PC-9 (cell line): ENCODE measurements around the gene TSPAN17. TPM values are rescaled to one million over a fixed set of nuclear protein-coding genes. Genes with fewer than 3 reads are reported as not detected.

Experiments
- BruUV-seq: library from RNA; stranded (reverse); fragments of 400-500 nt; replicated peaks from 2 replicates; lab custom pipeline; 2021; lab: Mats Ljungman, UMichigan
- CTCF ChIA-PET: fragments of 300-600 bp; sonication (Branson Sonifier 250); formaldehyde crosslinking; loops from one replicate; lab custom pipeline; 2022; ENCODE audit warnings: antibody characterized with exemption; lab: Charles Lee
- POLR2A ChIA-PET: fragments of 300-600 bp; sonication (Branson Sonifier 250); formaldehyde crosslinking; loops from one replicate; lab custom pipeline; 2022; ENCODE audit warnings: antibody characterized with exemption; ENCODE audit not compliant: unreplicated experiment; lab: Charles Lee
- DNase-seq, 2 experiments: peaks; one replicate each; pipeline versions ENCODE4 v3.0.0 to v3.0.0-alpha.2; 2015 to 2022; ENCODE audit warnings: mixed read lengths in 1 of 2
- H2AFZ ChIP-seq: fragments of 200-600 bp; sonication (generic); 2 replicates; pipeline ENCODE4 v1.8.1; 2017; ENCODE audit warnings: antibody characterized with exemption
- H3F3A ChIP-seq: fragments of 200-600 bp; sonication (generic); 2 replicates; pipeline ENCODE4 v1.8.1; 2017; ENCODE audit warnings: antibody characterized with exemption, mild to moderate bottlenecking, low read depth; ENCODE audit not compliant: insufficient read depth
- H3K27ac ChIP-seq: fragments of 200-600 bp; sonication (generic); 2 replicates; pipeline ENCODE4 v1.6.1; 2016; ENCODE audit warnings: mixed run types
- H3K27me3 ChIP-seq: fragments of 200-600 bp; sonication (generic); 2 replicates; pipeline ENCODE4 v1.6.1; 2016; ENCODE audit warnings: low read depth, mixed run types; ENCODE audit not compliant: insufficient read depth
- H3K36me3 ChIP-seq: fragments of 200-600 bp; sonication (generic); 2 replicates; pipeline ENCODE4 v1.6.1; 2016; ENCODE audit warnings: low read depth, mixed run types
- H3K4me1 ChIP-seq: fragments of 200-600 bp; sonication (generic); replicated peaks from 2 replicates; pipeline ENCODE4 v1.6.1; 2016; ENCODE audit warnings: mixed run types; ENCODE audit not compliant: insufficient read depth
- H3K4me2 ChIP-seq: fragments of 200-600 bp; sonication (generic); 2 replicates; pipeline ENCODE4 v1.6.1; 2017; ENCODE audit warnings: mixed run types
- H3K4me3 ChIP-seq: fragments of 200-600 bp; sonication (generic); 2 replicates; pipeline ENCODE4 v1.6.1; 2016; ENCODE audit warnings: mixed run types
- H3K79me2 ChIP-seq: fragments of 200-600 bp; sonication (generic); 2 replicates; pipeline ENCODE4 v1.6.1; 2017; ENCODE audit warnings: low read depth, mixed run types
- H3K9me2 ChIP-seq: fragments of 200-600 bp; sonication (generic); 2 replicates; pipeline ENCODE4 v1.8.1; 2017; ENCODE audit warnings: mild to moderate bottlenecking; ENCODE audit not compliant: insufficient read depth
- H3K9me3 ChIP-seq: fragments of 200-600 bp; sonication (generic); 2 replicates; pipeline ENCODE4 v1.8.1; 2016; ENCODE audit warnings: low read depth; ENCODE audit not compliant: insufficient read depth
- H4K20me1 ChIP-seq: fragments of 200-600 bp; sonication (generic); 2 replicates; pipeline ENCODE4 v1.8.1; 2017; ENCODE audit not compliant: insufficient read depth
- CTCF ChIP-seq: fragments of 200-600 bp; sonication (generic); conservative IDR thresholded peaks from 2 replicates; pipeline ENCODE4 v1.6.1; 2017; ENCODE audit warnings: mixed run types, antibody characterized with exemption, mild to moderate bottlenecking, moderate library complexity
- EZH2 ChIP-seq: fragments of 200-600 bp; sonication (generic); IDR thresholded peaks from 2 replicates; pipeline ENCODE4 v1.8.0; 2017; ENCODE audit warnings: antibody characterized with exemption, low read depth
- intact Hi-C: fragments of 100-400 bp; cut with micrococcal nuclease; formaldehyde crosslinking; loops from one replicate; pipeline ENCODE4 v1.10.0; 2022; ENCODE audit not compliant: unreplicated experiment
- total RNA-seq: library from RNA; stranded (reverse); gene quantifications from 2 replicates; pipeline ENCODE4 v1.2.3, GENCODE V29; 2021

The TSPAN17 gene
- total RNA-seq, 1 experiment from 2014 or later, result 81.1 TPM

GRCh38 chr5:176651472-176651980 lies 4.2 kb downstream of the TSPAN17 start:
- no TSS peak for BruUV-seq
- Histone ChIP-seq H3K27me3 (no peaks in the 10 kb centered on the region), H3K4me2 (no peak overlapping the region), H3K9me2 (no peaks in the 10 kb centered on the region), H3F3A (no peaks in the 10 kb centered on the region; the same call in 1 of the 2 replicates), H3K36me3 (no peaks in the 10 kb centered on the region), H3K4me1 (peaks cover 11% of the 10 kb centered on the region), H4K20me1 (peaks cover 20% of the 10 kb centered on the region; the same call in 1 of the 2 replicates), H3K4me3 (no peak overlapping the region), H3K9me3 (no peaks in the 10 kb centered on the region), H3K79me2 (peaks cover 34% of the 10 kb centered on the region), H3K27ac (no peak overlapping the region), H2AFZ (no peak overlapping the region)
- DNase-seq, result no peak
- intact Hi-C loops, result no loop called here
- ChIA-PET CTCF (interaction anchor here (0.6 kb wide), 1 partner anchor 184 kb away, joined by 5 read pairs; no protein-coding TSS in a partner anchor), POLR2A (no interaction called here)
- no peak for TF ChIP-seq CTCF
- TF ChIP-seq EZH2, result no peak

GRCh38 chr5:176652136-176652535 lies 4.9 kb downstream of the TSPAN17 start:
- intact Hi-C loops, result no loop called here
- peaks cover 11% of the 10 kb centered on the region for H3K4me1 ChIP-seq
- no peak overlapping the region for H3K27ac ChIP-seq
- BruUV-seq, result no TSS peak
- H3K79me2 ChIP-seq, result peaks cover 34% of the 10 kb centered on the region
- H3K4me2 ChIP-seq, result no peak overlapping the region
- H4K20me1 ChIP-seq, result peaks cover 20% of the 10 kb centered on the region; the same call in 1 of the 2 replicates
- POLR2A ChIA-PET, result no interaction called here
- H3K36me3 ChIP-seq, result no peaks in the 10 kb centered on the region
- no peaks in the 10 kb centered on the region; the same call in 1 of the 2 replicates for H3F3A ChIP-seq
- H3K9me3 ChIP-seq, result no peaks in the 10 kb centered on the region
- no peaks in the 10 kb centered on the region for H3K27me3 ChIP-seq
- CTCF ChIA-PET, result no interaction called here
- TF ChIP-seq CTCF (no peak), EZH2 (no peak)
- H2AFZ ChIP-seq, result no peak overlapping the region
- no peaks in the 10 kb centered on the region for H3K9me2 ChIP-seq
- DNase-seq, result no peak
- no peak overlapping the region for H3K4me3 ChIP-seq

GRCh38 chr5:176653401-176654385 lies 6.4 kb downstream of the TSPAN17 start:
- no peaks in the 10 kb centered on the region for H3K9me3 ChIP-seq
- no peak overlapping the region for H3K27ac ChIP-seq
- BruUV-seq, result no TSS peak
- ChIA-PET POLR2A (no interaction called here), CTCF (no interaction called here)
- H3K4me3 ChIP-seq, result no peak overlapping the region
- no peak overlapping the region for H2AFZ ChIP-seq
- no peaks in the 10 kb centered on the region for H3K27me3 ChIP-seq
- no peak for DNase-seq
- no peaks in the 10 kb centered on the region for H3K36me3 ChIP-seq
- peaks cover 15% of the 10 kb centered on the region; the same call in 1 of the 2 replicates for H4K20me1 ChIP-seq
- H3K9me2 ChIP-seq, result no peaks in the 10 kb centered on the region
- intact Hi-C loops, result no loop called here
- TF ChIP-seq CTCF, result no peak
- no peak for TF ChIP-seq EZH2
- no peak overlapping the region for H3K4me2 ChIP-seq
- 0 out of 2 replicates have a peak, but pooled peaks cover 5% of the 10 kb centered on the region for H3F3A ChIP-seq
- peaks cover 3% of the 10 kb centered on the region for H3K4me1 ChIP-seq
- peaks cover 22% of the 10 kb centered on the region for H3K79me2 ChIP-seq
